Measurements from ENCODE around the gene ZNF132.
"Not testable (repeated sequence)": the region's sequence is repeated elsewhere in the genome, so short reads cannot be mapped to it uniquely, and the experiment has no call there.

ZNF132 gene

DNA sequence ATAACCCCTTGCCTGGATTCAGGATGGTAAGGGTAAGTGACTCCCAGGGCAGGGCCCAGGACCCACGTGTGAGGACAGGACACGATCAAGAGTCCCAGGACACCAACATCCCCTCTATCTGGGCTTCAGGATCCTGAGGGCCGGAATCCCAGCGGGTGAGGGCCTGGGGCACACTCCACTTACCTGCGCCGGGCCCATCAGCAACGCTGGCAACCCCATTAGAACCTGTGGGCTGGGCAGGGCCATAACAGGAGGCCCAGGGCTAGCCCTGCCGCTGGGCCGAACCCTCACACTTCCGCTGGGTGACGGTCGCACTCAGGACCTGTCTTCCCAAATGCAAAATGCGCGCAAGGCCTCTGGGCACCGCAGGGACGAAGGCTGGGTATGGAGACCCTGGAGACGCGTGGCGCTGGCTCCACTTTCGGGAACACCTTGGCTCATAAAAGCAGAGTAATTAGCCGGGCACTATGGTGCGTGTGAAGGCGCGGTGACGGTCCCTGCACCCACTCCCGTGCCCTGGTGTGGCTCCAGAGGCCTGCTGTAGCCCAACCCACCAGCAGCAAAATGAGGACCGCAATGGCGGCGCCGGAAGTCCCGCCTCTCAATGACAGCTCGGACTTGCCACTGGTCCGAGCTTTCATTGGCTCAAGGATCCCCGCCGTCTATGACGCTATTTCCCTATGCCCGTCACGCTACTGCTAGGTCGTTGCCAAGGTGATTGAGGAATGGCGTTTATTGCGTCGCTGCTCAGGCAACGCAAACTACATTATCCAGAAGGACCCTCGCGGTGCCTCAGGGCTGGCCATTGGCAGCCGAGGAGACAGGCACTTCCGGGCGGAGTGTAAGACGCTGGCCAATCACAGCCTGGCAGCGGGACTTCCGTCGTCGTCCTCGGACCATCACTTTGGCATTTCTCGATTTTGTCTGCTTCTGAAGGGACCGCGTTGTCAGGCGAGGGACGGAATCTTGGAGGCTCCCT, at the start of gene ZNF132:
Gene ZNF132 (minus strand): TSS at position 578 of the 979 bp plus-strand sequence. CDS start 332 bp downstream, at position 246.
- peak; percentile 99 for DNase-seq

DNA sequence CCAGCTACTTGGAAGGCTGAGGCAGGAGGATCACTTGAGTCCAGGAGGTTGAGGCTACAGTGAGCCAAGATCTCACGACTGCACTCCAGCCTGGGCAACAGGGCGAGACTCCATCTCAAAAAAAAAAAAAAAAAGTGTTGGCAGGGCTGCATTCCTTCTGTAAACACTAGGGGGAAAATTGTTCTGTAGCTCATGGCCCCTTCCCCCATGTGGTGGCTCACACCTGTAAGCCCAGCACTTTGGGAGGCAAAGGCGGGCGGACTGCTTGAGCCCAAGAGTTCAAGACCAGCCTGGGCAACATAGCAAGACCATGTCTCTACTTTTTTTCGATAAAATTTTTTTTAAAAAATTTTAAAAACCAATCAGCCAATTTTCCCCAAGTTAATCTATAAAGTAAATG, 44.4 kb upstream of the ZNF132 start:
- not testable (repeated sequence) for DNase-seq

- no peak for DNase-seq
Measured at GRCh38 chr19:58483776-58484175, 43.8 kb upstream of the ZNF132 start.

DNA sequence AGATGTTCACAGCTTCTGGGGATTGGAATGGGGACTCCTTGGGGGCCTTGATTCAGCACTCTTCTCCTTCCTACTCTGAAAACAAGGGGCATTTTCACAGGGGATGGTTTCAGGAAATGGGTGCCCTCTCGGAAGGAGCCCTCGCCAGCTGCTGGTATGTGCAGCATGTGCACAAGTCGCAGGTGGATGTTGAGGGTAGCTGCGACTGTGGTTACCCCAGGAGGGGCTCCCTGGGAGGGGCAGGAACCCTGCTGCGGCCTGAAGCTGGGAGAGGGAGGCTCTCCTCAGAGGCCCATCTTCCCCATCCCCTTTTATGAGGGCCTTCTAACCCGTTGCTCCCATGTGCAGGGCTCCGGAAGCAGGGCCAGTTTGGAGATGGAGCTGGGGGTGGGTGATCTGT, 42.4 kb upstream of the ZNF132 start:
- no peak for DNase-seq

- no peak for DNase-seq
Measured at GRCh38 chr19:58480831-58481230, 40.9 kb upstream of the ZNF132 start.

DNA sequence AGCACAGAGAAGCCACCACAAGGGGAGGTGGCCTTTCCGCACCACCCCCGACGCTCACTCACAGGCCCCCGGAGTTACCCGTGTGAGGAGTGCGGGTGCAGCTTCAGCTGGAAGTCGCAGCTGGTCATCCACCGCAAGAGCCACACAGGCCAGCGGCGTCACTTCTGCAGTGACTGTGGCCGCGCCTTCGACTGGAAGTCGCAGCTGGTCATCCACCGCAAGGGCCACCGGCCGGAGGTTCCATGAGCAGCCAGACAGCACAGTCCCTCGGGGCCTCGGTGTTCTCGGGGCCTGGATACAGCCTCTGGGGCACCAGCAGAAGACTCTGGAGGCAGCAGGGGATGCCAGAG, 40.5 kb upstream of the ZNF132 start:
- no peak for DNase-seq

DNA sequence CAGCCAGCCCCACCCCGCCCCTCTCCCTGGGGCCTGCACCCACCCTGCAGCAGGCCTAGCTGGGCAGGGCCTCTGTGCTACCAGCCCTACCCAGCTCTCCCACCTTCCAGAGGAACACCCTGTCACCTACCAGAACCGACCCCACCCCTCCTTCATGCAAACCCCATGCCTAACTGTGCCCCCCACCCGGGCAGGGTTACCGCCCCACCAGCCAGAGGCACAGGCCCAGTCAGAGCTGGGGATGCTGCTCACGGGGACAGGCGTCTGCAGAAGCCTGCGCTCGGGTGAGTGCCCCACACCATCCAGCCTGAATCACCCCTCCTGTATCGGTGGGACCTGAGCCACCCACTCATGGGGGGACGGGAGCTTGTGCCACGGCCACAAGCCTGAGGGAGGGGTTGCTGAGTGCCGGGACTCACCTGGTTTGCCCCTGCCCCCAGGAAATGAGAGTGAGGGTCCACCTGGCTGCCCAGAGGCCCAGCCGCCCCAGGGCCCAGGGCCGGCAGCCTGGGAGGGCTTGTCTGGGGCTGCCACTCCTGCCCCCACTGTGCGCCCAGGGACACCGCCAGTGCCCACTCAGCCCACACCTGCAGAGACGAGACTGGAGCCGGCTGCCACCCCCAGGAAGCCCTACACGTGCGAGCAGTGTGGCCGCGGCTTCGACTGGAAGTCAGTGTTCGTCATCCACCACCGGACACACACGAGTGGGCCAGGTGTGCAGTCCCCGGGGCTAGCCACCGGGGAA, 40.0 kb upstream of the ZNF132 start:
- no peak for DNase-seq

DNA sequence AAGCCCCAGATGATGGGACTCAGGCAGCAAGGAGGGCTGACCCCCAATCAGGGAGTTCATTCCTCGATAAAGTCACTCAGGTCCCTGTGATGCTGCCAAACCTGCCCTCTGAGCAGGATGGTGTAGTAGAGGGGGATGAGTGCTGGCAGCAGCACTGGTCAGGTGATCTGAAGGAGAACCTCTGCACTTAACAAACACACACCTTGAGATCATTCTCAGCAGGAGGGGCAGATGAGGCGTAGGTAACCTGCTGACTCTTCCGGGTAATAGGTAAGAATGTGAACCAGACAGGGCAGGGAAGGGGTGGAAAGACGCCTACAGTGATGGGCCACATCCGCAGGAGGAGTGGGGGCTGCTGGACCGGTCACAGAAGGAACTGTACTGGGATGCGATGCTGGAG, 39.4 kb upstream of the ZNF132 start:
- DNase-seq, result no peak

DNA sequence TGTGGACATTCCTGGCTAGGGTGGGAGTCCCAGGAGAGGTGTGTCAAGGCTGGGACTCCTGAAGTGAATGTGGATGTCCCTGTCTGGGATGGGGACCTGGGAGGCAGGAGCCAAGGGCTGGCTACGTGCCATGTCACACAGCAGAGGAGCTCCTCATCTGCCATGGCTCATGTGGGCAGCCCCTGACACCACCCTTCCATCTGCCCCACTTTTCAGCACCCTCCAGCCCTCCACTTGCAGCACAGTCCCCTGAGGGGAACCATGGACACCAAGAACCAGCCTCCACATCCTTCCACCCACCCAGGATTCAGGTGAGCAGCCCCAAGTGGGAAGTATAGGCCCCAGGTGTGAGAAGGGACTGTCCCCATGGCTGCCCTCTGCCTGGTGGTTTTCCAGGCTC, 37.9 kb upstream of the ZNF132 start:
- no peak for DNase-seq

GRCh38 chr19:58477130-58477529, 37.2 kb upstream of the ZNF132 start:
- no peak for DNase-seq

GRCh38 chr19:58476498-58477015, 36.6 kb upstream of the ZNF132 start:
- DNase-seq, result no peak

DNA sequence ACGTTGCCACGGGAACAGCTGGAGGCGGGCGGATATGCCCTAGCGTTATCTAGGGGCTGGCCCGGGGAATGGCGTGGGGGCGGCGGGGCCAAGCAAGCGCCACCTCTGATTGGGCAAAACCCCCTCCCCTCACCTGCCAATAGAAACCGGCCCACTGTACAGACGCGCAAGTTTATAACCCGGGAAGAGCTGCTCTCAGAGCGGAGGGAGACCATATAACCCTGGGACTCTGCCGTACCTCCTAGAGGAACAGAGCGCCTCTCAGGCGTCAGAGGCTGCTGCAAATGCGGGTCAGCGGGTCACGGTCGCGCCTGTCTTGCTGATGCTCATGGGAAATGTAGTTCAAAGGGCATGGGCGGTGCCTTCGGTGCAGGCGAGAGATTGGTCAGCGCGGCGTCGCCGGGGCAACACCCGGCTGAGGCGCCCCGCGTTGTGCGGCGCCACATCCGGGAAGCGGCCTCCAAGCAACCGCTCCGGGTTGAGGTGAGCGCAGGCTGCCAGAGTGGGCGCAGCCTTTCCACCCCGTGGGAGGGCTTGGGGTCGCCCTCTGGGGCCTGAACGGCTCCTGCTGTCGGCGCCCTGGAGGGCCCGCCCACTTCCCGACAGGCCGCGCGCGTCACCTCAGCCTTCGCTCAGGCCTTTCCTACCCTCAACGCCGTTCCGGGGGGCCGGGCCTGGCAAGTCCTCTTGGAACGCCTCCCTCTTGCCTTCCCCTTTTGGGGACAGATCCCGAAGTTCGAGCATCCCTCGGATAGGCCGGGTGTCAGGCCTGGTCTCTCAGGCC, 36.0 kb upstream of the ZNF132 start, which contains the start of gene ZNF446:
Gene ZNF446 (plus strand): TSS at position 639 of the 784 bp plus-strand sequence. CDS start 867 bp downstream, outside the sequence.
- DNase-seq, result peak; percentile 100

DNA sequence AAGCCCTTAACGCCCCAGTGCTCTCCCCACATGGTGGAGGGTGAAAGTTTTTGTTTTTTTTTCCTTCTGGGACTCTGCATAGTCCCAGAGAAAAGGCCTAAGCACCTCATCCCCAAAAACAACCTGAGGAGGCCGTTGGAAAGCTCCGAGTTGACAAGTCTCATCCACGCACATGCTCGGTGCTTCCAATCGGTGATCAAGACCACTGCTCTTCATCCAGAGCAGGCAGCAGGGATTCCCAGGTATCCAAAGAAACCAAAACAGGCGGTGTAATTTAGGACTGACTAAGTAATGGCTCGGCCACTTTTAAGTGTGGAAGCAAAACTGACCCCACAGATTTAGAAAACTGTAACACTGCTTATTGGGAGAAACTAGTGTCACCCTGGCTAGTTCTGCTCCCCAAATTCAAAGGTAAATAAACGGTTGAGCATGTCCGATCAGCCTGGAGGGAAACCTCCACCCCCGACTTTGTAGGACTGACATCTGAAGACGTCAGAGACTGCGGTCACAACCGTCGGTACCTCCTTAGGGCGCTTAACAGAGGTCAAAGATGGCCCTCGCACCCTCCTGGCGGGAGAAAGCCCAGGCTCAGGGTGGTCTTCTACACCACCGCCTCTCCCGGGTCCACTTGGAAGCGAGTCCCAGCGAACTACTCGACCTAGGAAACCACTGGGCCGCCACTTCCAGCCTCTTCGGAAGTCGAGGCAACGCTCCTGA, 35.2 kb upstream of the ZNF132 start:
- DNase-seq, result no peak

GRCh38 chr19:58474291-58474996, 34.5 kb upstream of the ZNF132 start:
- DNase-seq, result peak; percentile 26

- no peak for DNase-seq
Measured at GRCh38 chr19:58473775-58474174, 33.8 kb upstream of the ZNF132 start.

GRCh38 chr19:58471736-58472135, 31.8 kb upstream of the ZNF132 start:
- no peak for DNase-seq

DNA sequence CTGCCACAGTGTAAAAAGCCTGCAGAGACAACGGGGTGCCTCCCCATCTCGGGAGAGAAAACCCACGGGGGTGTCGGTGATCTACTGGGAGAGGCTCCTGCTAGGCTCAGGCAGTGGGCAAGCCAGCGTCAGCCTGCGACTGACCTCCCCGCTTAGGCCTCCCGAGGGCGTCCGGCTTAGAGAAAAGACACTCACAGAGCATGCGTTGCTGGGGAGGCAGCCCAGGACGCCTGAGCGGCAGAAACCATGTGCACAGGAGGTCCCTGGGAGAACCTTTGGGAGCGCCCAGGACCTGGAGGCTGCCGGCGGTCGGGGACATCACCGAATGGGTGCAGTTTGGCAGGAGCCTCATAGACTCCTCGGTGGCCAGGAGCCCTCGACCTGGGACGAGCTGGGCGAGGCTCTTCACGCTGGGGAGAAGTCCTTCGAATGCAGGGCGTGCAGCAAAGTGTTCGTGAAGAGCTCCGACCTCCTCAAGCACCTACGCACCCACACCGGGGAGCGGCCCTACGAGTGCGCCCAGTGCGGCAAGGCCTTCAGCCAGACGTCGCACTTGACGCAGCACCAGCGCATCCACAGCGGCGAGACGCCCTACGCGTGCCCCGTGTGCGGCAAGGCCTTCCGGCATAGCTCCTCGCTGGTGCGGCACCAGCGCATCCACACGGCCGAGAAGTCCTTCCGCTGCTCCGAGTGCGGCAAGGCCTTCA, 31.0 kb upstream of the ZNF132 start:
- not testable (repeated sequence) for DNase-seq

DNA sequence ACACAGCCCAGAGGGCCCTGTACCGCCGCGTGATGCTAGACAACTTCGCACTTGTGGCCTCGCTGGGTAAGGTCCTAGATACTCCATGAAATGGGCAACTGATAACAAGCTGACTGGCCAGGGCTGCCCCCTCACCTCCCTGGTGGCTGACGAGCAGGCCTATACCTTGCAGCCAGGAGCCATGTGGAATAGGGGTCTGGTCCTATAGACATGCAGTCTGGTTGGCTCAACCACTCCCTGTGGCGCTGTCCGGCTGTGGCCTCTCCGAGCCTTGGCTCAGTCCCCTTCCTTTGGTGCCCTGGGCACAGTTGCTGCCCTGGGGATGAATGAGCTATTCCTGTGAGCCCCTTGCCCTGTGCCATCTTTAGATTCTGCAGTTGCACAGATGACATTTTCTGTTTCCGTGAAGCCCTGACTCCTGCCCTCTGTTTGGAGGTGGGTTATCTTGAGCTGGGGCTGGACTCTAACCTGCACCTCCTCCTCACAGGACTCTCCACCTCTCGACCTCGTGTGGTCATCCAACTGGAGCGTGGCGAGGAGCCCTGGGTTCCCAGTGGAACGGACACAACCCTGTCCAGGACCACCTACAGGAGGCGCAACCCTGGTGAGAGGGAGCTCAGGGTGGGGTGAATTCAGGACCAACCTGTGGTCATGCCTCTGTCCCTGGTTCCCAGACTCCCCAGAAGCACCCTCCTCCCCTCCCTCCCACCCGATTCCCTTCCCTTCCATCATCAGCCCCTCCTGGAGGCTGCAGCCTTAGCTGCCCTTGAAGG, 29.5 kb upstream of the ZNF132 start:
- no peak for DNase-seq

DNA sequence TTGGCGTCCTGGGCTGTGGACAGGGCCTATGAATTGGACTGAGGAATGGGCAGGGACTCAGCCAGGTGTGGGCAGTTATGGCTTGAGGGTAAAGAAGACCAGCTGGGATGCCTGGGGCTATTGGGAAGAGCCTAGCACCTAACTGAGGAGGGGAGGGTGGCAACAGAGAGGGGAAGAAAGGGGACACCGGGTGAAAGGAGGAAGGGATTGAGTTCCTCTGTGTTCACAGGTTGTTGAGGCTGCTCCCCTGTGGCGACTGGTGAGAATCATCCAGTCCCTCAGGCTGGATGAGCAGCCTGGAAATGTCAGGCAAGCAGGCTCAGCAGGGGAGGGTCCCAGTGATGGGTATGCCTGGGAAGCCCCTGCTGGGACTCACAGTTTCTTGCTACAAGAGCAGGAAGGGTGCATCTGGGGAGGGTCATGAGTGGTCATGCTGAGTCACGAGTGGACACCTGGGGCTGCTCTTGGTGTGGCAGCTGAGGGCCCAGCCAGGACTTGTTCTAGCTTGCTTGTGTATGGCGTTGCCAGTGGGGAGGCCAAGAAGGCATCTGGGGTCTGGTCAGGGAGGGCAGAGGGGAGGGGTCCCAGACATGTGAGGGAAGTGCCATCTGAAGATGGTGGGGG, 28.4 kb upstream of the ZNF132 start:
- DNase-seq, result no peak
